ENCODE results near the gene ZAP70. TPM values are rescaled to one million over a fixed set of nuclear protein-coding genes. Genes with fewer than 3 reads are reported as not detected.

The ZAP70 gene
- total RNA-seq (2014; rRNA removed; shearing (Covaris generic)) = 56.9 and 57.9 TPM in 2 replicates
- total RNA-seq (2022) = 39.8 and 40.8 TPM in 2 replicates
- percentile 54 among the genes with signal in this experiment for Bru-seq, nascent RNA
- BruChase-seq, experiment 1, labeled RNA remaining after a 6-hour chase = percentile 61 among the genes with signal in this experiment
- BruChase-seq, experiment 2, labeled RNA remaining after a 2-hour chase = percentile 57 among the genes with signal in this experiment
- long read RNA-seq, transcript ZAP70-201 (14 exons, 2,437 nt) = major isoform, 38 of 94 reads
- long read RNA-seq, partial matches to known transcripts = 12 of 94 reads
- long read RNA-seq, other reads (novel, unspliced or antisense) = 44 of 94 reads

DNA sequence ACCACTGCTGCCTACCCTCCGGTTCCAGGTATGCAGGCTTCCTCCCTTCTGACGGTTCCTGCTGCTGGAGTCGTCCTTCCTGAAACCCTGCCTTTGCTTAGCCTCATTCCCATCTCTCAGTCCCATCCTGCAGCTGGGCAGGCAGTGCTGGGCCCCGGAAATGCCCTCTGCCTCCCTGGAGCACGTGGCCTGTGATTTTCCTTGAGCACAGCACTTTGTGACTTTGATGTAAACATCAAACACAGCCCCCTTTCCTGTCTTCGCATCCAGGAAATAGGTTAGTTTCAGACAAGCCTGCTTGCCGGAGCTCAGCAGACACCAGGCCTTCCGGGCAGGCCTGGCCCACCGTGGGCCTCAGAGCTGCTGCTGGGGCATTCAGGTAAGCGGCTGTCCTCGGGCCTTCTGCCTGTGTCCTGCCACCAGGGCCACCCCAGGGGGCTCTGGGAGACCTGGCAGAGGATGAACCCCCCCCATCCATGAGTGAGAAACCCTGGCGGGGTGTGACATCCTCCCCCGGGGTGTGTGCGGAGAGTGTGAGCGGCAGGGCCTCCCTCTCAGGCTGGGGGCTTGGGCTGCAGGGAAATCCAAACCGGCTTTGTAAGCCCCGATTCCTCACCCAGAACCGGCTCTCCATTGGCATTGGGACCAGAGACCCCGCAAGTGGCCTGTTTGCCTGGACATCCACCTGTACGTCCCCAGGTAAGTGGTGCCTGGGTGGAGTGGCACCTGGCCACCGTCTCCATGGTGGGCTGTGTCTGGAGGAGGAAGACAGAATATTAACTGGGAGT lies at the start of gene ZAP70:
TSS of gene ZAP70 (plus strand) at position 281 of the 788 bp plus-strand sequence. CDS start 10,461 bp downstream, outside the sequence.
- TF ChIP-seq EZH2phosphoT487 (IDR thresholded peaks at IDR 0.05; ENCODE audit: borderline replicate concordance, low read depth, low read length) (no peak), CTCF (conservative IDR thresholded peaks at IDR 0.05; ENCODE audit: low read length) (no peak)
- Histone ChIP-seq H3K79me2 (ENCODE audit: insufficient read depth, low read depth, low read length) (peaks cover 8% of the 10 kb centered on the region; the same call in 1 of the 2 replicates), H3K9me2 (ENCODE audit: insufficient read depth, low read length) (no peaks in the 10 kb centered on the region), H3K4me1 (ENCODE audit: insufficient read depth, low read length, poor library complexity, severe bottlenecking) (peaks cover 34% of the 10 kb centered on the region), H3K4me2 (ENCODE audit: low read length) (peak within 1 kb of the TSS; percentile 73), H4K20me1 (ENCODE audit: insufficient read depth, low read length) (no peaks in the 10 kb centered on the region), H3K27ac (ENCODE audit: low read depth, low read length, poor library complexity, severe bottlenecking) (peak within 1 kb of the TSS; percentile 20), H3K36me3 (ENCODE audit: insufficient read depth, low read length) (no peaks in the 10 kb centered on the region), H3K9me3 (ENCODE audit: low read length) (no peaks in the 10 kb centered on the region), H2AFZ (ENCODE audit: low read length) (peak within 1 kb of the TSS; percentile 92), H3K4me3 (ENCODE audit: low read depth, low read length, poor library complexity, severe bottlenecking) (peak within 1 kb of the TSS; percentile 69)
- ChIA-PET POLR2A (interaction anchor here (0.5 to 2.3 kb wide), 2 partner anchors 28 to 33 kb away, joined by 3 to 5 read pairs; no protein-coding TSS in a partner anchor), CTCF (ENCODE audit: unreplicated experiment) (interaction anchor here (0.6 kb wide), 1 partner anchor 23 kb away, joined by 3 read pairs; no protein-coding TSS in a partner anchor)
- intact Hi-C loops (cut with micrococcal nuclease; ENCODE audit: unreplicated experiment) = loop anchor here (5.0 kb wide), 1 partner anchor 674 kb away; no protein-coding TSS in a partner anchor
- BruUV-seq (replicated peaks) = no TSS peak
- peak; percentile 81 for DNase-seq (ENCODE audit: low spot score)

GRCh38 chr2:97663626-97663961 lies 49.8 kb upstream of the ZAP70 start:
- H3K4me2 ChIP-seq (ENCODE audit: low read length) = peak overlapping the region; percentile 93
- CTCF ChIA-PET (ENCODE audit: unreplicated experiment) = interaction anchor here (1.5 kb wide), 1 partner anchor 18 kb away, joined by 4 read pairs; the partner anchor contains the start of gene COX5B
- H3K27ac ChIP-seq (ENCODE audit: low read depth, low read length, poor library complexity, severe bottlenecking) = peak overlapping the region; percentile 40
- peaks cover 19% of the 10 kb centered on the region; the same call in 1 of the 2 replicates for H3K36me3 ChIP-seq (ENCODE audit: insufficient read depth, low read length)
- no peaks in the 10 kb centered on the region for H3K9me3 ChIP-seq (ENCODE audit: low read length)
- POLR2A ChIA-PET = interaction anchor here (0.9 to 4.1 kb wide), 4 partner anchors 9 to 267 kb away, joined by 3 to 44 read pairs (median 3); partner anchors contain the start of genes ANKRD36B and COX5B
- peak overlapping the region; percentile 2; the same call in 1 of the 2 replicates for H2AFZ ChIP-seq (ENCODE audit: low read length)
- H4K20me1 ChIP-seq (ENCODE audit: insufficient read depth, low read length) = no peaks in the 10 kb centered on the region
- BruUV-seq (replicated peaks) = no TSS peak
- H3K4me3 ChIP-seq (ENCODE audit: low read depth, low read length, poor library complexity, severe bottlenecking) = peak overlapping the region; percentile 90
- intact Hi-C loops (cut with micrococcal nuclease; ENCODE audit: unreplicated experiment) = no loop called here
- peaks cover 21% of the 10 kb centered on the region; the same call in 1 of the 2 replicates for H3K79me2 ChIP-seq (ENCODE audit: insufficient read depth, low read depth, low read length)
- DNase-seq (ENCODE audit: low spot score) = no peak
- no peaks in the 10 kb centered on the region for H3K9me2 ChIP-seq (ENCODE audit: insufficient read depth, low read length)
- TF ChIP-seq EZH2phosphoT487 (IDR thresholded peaks at IDR 0.05; ENCODE audit: borderline replicate concordance, low read depth, low read length) = no peak
- no peak for TF ChIP-seq CTCF (conservative IDR thresholded peaks at IDR 0.05; ENCODE audit: low read length)
- peaks cover 16% of the 10 kb centered on the region for H3K4me1 ChIP-seq (ENCODE audit: insufficient read depth, low read length, poor library complexity, severe bottlenecking)

Data from OCI-LY7 (cell line).